HUDEP-2 (cell line): ENCODE measurements around the gene SHC3.

Experiments
- DNase-seq, 76 experiments: peaks; one replicate each; lab custom pipeline; 2025; ENCODE audit not compliant: unreplicated experiment in 76 of 76; lab: John Stamatoyannopoulos, UW

Gene SHC3

DNA sequence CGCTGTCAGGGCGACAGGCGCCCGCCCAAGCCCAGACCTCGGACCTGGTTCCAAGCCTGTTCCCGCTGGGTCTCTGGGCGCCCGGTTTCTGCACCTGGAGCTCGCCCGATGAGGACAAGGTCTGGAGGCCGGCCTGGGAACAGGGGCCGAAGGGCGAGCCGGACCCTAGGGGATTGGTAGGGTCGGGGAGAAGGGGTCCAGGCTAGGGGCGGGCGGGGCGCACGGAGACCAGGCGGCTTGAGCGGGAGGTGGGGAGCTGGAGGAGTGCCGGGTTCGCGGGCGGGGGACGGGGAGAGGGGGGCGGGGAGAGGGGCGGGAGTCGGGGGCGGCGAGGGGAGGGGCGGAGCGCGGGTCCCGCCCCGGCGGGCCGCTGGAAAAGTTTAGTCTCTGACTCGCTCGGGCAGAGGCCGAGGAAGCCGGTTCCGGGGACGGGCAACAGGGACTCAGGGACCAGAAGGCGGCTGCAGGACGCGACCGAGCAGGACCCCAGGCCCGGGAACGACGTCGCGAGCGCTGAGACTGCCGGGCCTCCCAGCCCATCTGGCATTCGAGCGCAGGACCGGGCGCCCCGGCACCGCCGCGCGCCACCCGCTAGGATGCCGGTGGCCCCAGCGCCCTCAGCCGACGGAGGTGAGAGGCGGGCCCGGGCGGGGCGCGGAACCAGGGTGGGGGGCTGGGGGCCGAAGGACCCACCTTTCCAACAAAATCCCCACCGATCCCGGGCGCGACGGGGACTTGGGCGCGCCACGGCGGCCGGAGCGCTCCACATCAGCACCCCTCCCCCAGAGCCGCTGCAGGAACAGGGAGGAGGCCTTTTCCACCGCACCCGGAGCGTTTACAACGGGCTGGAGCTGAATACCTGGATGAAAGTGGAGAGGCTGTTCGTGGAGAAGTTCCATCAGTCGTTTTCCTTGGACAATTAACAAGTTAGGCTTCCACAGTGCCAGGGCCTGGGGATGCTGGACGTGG, 187.3 kb downstream of the SHC3 start, which contains the start of gene S1PR3:
S1PR3 (plus strand) TSS at position 403 of the 969 bp plus-strand sequence. CDS start 9,733 bp downstream, outside the sequence.
- no peak for DNase-seq

DNA sequence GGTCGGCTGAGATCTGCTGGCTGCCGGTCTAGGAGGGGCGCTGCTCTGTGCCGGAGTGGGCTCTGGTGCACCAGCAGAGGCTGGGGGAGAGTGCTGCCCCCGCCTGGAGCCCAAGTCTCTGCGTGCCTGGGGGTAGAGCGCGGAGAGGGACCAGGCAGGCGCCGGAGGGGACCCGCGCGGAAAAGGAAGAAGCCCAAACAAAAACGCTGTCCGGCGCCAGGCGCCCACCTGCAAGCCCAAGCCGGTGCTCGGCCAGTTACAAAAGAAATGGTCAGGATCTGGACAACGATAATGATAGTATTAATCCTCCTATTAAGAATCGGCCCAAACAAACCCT, 187.9 kb downstream of the SHC3 start:
- DNase-seq: no peak

DNA sequence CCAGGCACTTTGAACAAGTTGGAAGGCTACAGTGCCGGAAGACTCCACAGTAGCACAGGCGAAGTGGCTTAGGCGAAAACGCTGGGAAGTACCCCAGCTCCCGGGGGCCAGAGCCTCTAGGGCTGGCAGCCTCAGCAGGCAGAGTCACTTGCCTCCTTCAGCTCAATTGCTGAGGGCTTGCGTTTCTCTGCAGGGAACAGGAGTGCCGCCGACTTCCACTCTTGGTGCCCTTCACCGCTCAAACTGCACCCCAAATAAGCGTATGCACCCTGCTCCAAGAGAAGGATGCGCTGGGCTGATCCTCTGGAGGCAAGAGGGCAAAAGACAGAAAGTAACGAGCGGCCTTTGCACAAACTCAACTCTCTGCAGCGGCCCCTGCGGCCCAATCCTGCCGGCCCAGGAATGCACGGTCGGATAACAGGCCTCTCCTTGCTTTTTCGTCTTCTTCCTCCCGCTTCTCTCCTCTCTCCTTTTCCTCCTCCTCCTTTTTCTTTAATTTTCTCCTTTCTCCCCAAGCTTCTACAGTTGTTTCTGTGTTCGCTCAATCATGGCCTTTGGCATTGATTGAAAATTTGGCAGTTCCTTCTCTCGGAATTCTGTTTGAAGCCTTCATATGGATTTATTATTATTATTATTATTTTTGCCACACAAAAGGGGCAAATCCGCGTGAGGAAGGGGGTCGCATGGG, 188.4 kb downstream of the SHC3 start:
- DNase-seq: peak in 1 of 76 experiments; percentile 4

GRCh38 chr9:88988796-88989641, 189.6 kb downstream of the SHC3 start:
- no peak for DNase-seq

DNA sequence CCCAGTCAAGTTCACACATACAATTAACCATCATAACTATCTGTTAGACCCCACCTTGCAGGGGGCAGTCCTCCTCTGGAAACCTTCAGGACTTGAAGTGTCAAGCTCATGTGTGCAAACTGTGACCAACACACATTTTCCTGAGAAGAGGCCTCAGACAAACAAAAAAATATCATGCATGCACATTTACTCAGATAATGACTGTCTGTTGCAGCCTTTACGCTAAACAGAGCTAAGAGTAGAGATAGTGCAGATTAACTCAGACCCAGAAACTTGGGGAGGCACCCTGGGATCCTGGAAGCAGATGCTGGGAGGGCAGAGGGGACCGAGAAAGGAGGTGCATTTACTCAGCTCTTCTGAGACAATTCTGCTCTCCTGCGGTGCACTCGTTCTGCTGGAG, 191.0 kb downstream of the SHC3 start:
- DNase-seq: no peak

GRCh38 chr9:88986776-88987175, 191.8 kb downstream of the SHC3 start:
- DNase-seq: no peak

DNA sequence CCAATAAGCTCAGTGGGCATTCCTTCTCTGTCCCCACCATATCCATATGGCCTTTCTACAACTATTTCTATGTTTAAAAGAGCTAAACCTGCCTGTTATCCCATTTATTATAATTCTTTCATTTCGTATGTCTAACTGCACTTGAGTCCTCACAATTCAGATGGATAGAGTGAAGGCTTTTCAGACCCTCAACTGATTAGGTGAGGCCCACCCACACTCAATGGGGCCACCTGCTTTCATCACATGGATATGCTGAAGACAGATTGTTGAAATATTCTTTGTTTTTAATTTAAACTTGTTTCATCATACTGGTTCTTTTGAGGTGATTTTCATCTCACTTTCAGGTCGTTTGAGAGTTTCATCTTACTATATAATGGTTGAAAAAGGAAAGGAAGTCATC, 193.0 kb downstream of the SHC3 start:
- no peak for DNase-seq

GRCh38 chr9:88984543-88984883, 194.1 kb downstream of the SHC3 start:
- DNase-seq: no peak

GRCh38 chr9:88983865-88984542, 194.6 kb downstream of the SHC3 start:
- no peak for DNase-seq

DNA sequence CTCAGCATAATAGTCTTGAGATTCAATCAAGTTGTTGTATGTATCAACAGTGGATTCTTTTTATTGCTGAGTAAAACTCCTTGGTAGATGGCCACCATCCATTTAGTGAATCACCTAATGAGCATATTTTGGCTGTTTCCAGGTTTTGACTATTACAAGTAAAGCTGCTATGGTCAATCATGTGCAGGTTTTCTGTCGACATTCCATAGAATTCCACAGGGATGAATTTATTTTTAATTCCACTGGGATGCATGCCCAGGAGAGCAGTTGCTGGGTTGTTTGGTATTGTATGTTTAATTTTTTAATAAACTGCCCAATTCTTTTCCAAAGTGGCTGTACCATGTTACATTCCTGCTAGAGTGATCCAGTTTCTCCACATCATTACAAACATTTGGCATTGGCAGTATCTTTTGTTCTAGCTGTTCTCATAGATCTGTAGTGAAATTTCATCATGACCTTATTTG, 197.8 kb downstream of the SHC3 start:
- no peak for DNase-seq

GRCh38 chr9:88979791-88980190, 198.8 kb downstream of the SHC3 start:
- DNase-seq: no peak

GRCh38 chr9:88979021-88979420, 199.6 kb downstream of the SHC3 start:
- DNase-seq: no peak

DNA sequence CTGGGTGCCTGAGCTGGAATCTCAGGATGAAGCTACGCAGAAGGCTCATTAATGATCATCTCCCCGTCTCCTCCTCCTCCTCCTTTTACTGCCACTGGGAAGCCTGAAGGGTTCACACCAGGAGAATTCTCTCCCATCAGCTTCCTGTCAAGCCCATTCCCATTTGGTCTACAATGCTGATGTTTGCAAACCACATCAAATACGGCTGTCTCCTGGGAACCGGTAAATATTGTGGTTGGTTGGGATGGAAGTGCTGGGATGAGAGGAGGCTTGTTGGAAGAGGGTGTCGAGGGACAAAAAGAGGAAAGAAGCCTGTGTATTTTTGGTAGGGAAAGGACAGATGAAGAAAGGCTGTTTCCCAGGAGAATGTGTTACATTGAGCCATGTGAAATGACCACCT, 200.6 kb downstream of the SHC3 start:
- DNase-seq: no peak

GRCh38 chr9:88976890-88977257, 201.7 kb downstream of the SHC3 start:
- DNase-seq: no peak

- no peak for DNase-seq
These were observed 202.4 kb downstream of the SHC3 start for GRCh38 chr9:88975966-88976889.

GRCh38 chr9:88974641-88975040, 204.0 kb downstream of the SHC3 start:
- DNase-seq: no peak

- DNase-seq: no peak
These were observed 205.2 kb downstream of the SHC3 start for GRCh38 chr9:88973281-88974045.

GRCh38 chr9:88972401-88972800, 206.2 kb downstream of the SHC3 start:
- no peak for DNase-seq
